Stomach (tissue), 4 donors: Measurements from ENCODE around the gene NPB.

Experiments used
- EP300 ChIP-seq: sonication (generic); formaldehyde crosslinking; IDR thresholded peaks from one replicate; pipeline ENCODE4 v1.6.1; 2017; ENCODE audit warnings: antibody characterized with exemption
- TF ChIP-seq, protein P1 (sequence below), 7 experiments: fragments of 450-650 bp in 4 of 7; fragments of 200-600 bp in 3 of 7; sonication (generic) in 3 of 7; IDR thresholded peaks; one replicate each; pipeline ENCODE4 v1.5.1; 2016 to 2019; ENCODE audit warnings: antibody characterized with exemption in 7 of 7, control low read depth in 2 of 7, mild to moderate bottlenecking in 1 of 7

DNA sequence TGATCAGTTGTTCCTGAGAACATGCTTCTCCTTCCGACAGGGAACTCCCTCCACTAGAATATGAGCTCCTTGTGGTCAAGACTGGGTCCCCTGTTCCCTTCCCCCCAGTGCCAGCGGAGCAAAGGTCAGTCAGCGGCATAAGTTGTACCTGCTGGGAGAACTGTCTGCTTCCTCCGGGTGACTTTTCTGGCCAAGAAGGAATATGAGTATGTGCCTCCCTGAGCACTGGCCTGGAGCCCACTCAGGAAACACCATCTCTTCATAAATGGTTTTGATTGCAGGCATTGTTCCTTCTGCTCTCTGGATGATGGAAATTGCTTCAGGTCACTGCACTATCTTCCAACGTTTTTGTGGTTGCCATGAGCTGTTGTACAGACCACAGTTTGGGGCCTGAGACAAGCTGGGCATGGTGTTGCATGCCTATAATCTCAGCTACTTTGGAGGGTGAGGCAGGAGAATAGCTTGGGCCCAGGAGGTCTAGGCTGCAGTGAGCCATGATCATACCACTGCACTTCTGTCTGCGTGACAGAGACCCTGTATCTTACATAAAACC, 38.8 kb upstream of the NPB start:
- TF ChIP-seq, protein P1, sequence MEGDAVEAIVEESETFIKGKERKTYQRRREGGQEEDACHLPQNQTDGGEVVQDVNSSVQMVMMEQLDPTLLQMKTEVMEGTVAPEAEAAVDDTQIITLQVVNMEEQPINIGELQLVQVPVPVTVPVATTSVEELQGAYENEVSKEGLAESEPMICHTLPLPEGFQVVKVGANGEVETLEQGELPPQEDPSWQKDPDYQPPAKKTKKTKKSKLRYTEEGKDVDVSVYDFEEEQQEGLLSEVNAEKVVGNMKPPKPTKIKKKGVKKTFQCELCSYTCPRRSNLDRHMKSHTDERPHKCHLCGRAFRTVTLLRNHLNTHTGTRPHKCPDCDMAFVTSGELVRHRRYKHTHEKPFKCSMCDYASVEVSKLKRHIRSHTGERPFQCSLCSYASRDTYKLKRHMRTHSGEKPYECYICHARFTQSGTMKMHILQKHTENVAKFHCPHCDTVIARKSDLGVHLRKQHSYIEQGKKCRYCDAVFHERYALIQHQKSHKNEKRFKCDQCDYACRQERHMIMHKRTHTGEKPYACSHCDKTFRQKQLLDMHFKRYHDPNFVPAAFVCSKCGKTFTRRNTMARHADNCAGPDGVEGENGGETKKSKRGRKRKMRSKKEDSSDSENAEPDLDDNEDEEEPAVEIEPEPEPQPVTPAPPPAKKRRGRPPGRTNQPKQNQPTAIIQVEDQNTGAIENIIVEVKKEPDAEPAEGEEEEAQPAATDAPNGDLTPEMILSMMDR (IDR thresholded peaks at IDR 0.05), result no peak
- no peak for TF ChIP-seq EP300
